ENCODE results near the gene EXD3.

Gene EXD3

DNA sequence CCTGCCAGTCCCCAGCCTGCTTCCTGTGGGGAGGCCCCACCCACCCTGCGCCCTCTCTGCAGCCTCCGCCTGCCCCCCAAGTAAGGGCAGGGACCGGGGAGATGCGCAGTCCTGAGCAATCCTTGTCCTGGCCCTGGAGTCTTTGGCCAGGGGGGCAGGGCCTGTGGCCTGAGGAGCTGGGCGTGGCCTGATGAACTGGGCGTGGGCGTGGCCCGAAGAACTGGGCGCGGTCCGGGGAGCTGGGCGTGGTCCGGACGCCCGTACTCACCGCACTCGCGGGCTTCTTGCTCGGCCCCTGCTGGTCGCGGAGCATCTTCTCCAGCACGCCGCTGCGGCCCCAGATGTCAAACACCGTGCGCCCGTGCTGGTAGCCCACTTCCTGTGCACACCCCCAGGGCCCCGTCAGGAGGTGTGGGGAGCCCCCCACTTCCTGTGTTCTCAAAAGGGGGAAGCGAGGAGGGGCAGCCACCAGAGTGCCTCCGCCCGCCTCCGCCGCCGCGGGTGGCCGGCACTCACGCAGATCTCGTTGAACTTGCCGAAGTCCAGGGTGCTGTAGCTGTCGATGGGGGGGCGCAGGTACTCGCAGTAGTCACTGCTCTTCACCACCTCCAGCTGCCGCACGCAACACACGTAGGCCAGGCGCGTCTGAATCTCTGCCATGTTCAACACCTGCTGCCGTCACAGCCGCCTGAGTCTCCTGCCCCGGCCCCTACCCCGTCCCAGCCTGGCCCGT lies 38.9 kb upstream of the EXD3 start:
- H3K27ac ChIP-seq, result no peak overlapping the region
- H3K27me3 ChIP-seq (ENCODE audit: insufficient read depth, low read depth, severe bottlenecking), result no peaks in the 10 kb centered on the region
- no peaks in the 10 kb centered on the region for H3K9me3 ChIP-seq (ENCODE audit: severe bottlenecking)
- H3K36me3 ChIP-seq, result peaks cover 12% of the 10 kb centered on the region
- no peak for TF ChIP-seq CTCF (IDR thresholded peaks at IDR 0.05; ENCODE audit: low read depth, low read length)
- no peak for DNase-seq
- no peak overlapping the region for H3K4me3 ChIP-seq (ENCODE audit: low read depth, low read length)

- DNase-seq, result no peak
- Histone ChIP-seq H3K4me3 (ENCODE audit: low read depth, low read length) (no peak overlapping the region), H3K36me3 (peaks cover 15% of the 10 kb centered on the region), H3K27ac (no peak overlapping the region), H3K27me3 (ENCODE audit: insufficient read depth, low read depth, severe bottlenecking) (no peaks in the 10 kb centered on the region), H3K9me3 (ENCODE audit: severe bottlenecking) (no peaks in the 10 kb centered on the region)
- no peak for TF ChIP-seq CTCF (IDR thresholded peaks at IDR 0.05; ENCODE audit: low read depth, low read length)
Observed at GRCh38 chr9:137461316-137461662, 38.3 kb upstream of the EXD3 start.

DNA sequence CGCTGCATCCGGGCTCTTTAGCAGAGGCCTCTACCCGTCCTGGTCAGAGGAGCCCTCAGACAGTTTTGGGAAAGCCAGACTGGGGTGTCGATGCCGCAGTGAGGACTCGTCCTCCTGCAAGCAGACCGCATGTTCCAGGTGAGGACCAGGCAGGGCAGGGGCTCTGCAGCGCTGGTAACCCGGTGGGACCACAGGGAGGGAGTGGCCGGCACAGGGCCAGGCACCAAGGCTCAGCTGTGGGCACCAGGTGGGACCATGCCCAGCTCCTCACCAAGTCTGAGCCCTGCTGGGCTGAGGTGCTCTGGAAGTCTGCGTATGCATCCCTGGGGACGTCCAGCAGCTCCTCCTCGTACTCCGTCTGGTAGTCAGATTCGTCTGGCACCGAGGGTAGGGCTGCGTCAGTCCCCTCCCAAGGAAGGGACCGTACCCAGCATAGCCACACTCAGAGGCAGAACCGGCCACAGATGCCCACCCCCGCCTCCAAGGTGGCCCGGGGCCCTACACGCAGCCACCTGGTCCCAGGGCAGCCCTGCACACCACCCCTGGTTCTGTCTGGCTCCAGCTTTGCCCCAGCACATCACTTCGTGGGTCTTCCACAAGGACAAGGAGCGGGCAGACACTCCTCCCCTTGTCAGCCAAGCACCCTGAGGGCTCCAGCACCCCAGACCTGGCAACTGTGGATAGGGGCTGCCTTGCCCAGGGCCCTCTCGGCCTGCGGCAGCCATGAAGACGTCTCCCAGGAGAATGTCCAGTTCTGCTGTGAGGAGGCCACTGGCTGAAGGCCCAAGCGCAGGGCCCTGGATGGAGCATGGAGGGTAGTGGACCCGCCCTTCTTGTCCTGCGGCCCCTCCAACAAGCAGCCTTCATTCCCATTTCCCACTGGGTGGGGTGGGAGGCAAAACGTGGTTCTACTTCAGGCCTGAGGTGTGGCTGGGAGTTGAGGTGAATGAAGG lies 37.7 kb upstream of the EXD3 start:
- no peak overlapping the region for H3K4me3 ChIP-seq (ENCODE audit: low read depth, low read length)
- no peaks in the 10 kb centered on the region for H3K27me3 ChIP-seq (ENCODE audit: insufficient read depth, low read depth, severe bottlenecking)
- H3K9me3 ChIP-seq (ENCODE audit: severe bottlenecking), result no peaks in the 10 kb centered on the region
- DNase-seq, result no peak
- H3K27ac ChIP-seq, result no peak overlapping the region
- H3K36me3 ChIP-seq, result peaks cover 21% of the 10 kb centered on the region
- no peak for TF ChIP-seq CTCF (IDR thresholded peaks at IDR 0.05; ENCODE audit: low read depth, low read length)

DNA sequence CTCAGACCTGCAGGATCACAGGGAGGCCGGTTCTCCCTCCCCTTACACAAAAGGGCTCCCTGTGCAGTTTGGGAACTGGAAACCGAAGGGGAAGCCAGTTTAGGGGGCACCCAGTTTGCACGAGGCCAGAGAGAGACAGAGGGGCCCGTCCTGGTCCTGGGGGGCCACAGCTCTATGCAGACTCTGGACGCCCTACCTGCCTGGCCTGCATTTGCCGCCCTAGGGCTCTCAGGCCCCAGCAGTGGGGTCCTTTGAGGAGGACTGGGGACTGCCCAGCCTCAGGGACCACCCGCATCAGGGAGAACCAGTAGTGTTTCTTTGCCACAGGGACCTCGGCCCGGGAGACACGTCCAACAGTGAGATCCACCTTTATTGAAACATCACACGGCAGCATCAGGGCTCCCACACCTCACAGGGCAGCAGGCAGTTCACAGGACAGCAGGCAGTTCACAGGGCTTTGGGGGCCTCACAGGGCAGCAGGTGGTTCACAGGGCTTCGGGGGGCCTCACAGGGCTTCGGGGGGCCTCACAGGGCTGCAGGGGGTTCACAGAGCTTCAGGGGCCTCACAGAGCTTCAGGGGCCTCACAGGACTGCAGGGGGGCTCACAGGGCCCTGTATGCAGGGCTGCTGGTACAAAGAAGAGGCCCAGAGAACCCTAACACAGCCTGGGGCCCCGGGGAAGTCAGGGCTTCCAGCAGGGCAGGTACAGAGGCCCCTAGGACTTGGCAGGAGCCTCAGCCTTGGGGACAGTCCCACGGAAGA lies 36.8 kb upstream of the EXD3 start:
- H3K27ac ChIP-seq, result peak overlapping the region; percentile 81
- no peak for DNase-seq
- no peak for TF ChIP-seq CTCF (IDR thresholded peaks at IDR 0.05; ENCODE audit: low read depth, low read length)

DNA sequence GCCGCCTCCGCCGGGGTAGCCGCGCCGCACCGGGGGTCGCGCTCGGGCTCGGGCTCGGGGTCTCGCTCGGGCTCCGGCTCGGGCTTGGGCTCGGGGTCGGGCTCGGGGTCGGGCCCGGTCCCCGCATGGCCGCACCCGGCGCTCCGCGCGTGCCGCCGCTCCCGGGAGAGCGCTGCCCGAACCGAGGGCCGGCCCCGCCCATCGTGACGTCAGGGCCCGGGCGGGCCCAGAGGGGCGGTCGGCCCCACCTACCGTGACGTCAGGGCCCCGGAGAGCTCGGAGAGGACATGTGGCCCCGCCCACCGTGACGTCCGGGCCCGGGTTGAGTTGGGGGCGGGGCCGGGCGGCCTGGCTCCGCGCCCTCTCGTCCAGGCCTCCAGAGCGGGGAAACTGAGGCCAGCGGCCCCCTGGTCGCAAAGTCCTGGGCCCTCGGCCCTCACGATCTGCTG lies 36.2 kb upstream of the EXD3 start, which contains the start of gene NSMF:
Gene NSMF (minus strand): TSS at position 183 of the 449 bp plus-strand sequence. CDS start 232 bp downstream, outside the sequence.
- Histone ChIP-seq H3K36me3 (peaks cover 35% of the 10 kb centered on the region), H3K9me3 (ENCODE audit: severe bottlenecking) (no peaks in the 10 kb centered on the region), H3K4me3 (ENCODE audit: low read depth, low read length) (peak within 1 kb of the TSS; percentile 69), H3K27me3 (ENCODE audit: insufficient read depth, low read depth, severe bottlenecking) (no peaks in the 10 kb centered on the region), H3K27ac (peak within 1 kb of the TSS; percentile 81)
- DNase-seq, result peak; percentile 91
- no peak for TF ChIP-seq CTCF (IDR thresholded peaks at IDR 0.05; ENCODE audit: low read depth, low read length)

More for the DNA sequence above, 36.8 kb upstream of the EXD3 start:
- no peaks in the 10 kb centered on the region for H3K9me3 ChIP-seq (ENCODE audit: severe bottlenecking)
- peak overlapping the region; percentile 34 for H3K4me3 ChIP-seq (ENCODE audit: low read depth, low read length)
- H3K36me3 ChIP-seq, result peaks cover 30% of the 10 kb centered on the region
- no peaks in the 10 kb centered on the region for H3K27me3 ChIP-seq (ENCODE audit: insufficient read depth, low read depth, severe bottlenecking)

All from WERI-Rb-1 (cell line).